ENCODE results near the gene PPP1R37.

DNA sequence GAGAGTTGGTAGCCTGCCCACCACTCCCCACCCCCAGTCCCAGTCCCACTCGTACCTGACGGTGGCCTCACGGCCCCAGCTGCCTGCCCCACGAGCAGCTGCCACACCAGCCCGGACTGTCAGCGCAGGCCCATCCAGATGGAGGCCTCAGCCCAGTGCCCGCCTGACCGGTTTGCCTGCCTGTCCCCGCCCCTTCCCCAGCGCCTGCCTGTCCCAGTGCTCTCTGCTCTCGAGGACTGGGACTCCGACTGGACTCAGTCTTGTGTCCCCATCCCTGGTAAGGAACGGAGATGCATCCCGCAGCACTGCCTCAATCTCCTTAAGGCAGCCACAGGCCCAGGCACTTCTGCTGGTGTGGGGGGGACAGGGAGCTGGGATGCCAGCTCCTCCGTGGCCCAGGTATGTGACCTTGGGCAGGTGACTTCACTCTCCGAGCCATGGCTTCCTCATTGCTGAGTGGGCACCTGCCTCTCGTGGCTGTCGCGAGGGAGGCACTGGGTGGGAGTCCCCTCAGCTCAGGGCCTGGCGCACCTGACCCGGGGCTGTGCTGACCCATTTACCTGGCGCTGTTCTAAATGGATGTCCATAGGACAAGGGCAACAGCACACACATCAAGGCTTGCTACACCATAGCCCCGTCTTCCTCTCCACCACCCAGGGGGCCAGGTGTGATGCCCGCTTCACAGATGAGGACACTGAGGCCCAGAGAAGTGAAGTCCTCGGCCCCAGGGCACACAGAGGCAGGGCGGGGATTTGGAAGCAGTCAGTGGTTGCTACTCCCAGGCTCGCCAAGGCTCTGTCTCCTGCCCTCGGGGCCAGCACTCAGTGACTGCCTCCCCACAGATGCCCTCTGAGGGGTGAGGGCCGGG lies 68.1 kb downstream of the PPP1R37 start, which contains the start of gene NKPD1:
- TF ChIP-seq EZH2 (IDR thresholded peaks at IDR 0.05; ENCODE audit: borderline replicate concordance, low read depth, low read length, severe bottlenecking), result no peak
- TF ChIP-seq, protein P1, sequence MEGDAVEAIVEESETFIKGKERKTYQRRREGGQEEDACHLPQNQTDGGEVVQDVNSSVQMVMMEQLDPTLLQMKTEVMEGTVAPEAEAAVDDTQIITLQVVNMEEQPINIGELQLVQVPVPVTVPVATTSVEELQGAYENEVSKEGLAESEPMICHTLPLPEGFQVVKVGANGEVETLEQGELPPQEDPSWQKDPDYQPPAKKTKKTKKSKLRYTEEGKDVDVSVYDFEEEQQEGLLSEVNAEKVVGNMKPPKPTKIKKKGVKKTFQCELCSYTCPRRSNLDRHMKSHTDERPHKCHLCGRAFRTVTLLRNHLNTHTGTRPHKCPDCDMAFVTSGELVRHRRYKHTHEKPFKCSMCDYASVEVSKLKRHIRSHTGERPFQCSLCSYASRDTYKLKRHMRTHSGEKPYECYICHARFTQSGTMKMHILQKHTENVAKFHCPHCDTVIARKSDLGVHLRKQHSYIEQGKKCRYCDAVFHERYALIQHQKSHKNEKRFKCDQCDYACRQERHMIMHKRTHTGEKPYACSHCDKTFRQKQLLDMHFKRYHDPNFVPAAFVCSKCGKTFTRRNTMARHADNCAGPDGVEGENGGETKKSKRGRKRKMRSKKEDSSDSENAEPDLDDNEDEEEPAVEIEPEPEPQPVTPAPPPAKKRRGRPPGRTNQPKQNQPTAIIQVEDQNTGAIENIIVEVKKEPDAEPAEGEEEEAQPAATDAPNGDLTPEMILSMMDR (IDR thresholded peaks at IDR 0.05; ENCODE audit: extremely low read depth in 1 of 2, insufficient read depth in 1 of 2, low read depth in 1 of 2, low read length in 2 of 2), result no peak

Data from endothelial cell of umbilical vein (primary cell).